PFSK-1 (cell line): ENCODE results near the gene GPR61.

ENCODE experiments used
- SIN3A ChIP-seq: IDR thresholded peaks from 2 replicates; pipeline ENCODE4 v1.6.1; 2012; ENCODE audit warnings: mild to moderate bottlenecking, low read length, moderate library complexity, borderline replicate concordance; ENCODE audit not compliant: insufficient read depth
- TF ChIP-seq, protein P1 (sequence below), 2 experiments: IDR thresholded peaks; 2 replicates each; pipeline versions ENCODE4 v1.6.1 to v1.8.0; 2011 to 2012; ENCODE audit warnings: low read depth in 2 of 2, low read length in 2 of 2, control low read depth in 1 of 2, inconsistent platforms in 1 of 2, mild to moderate bottlenecking in 1 of 2, moderate library complexity in 1 of 2; ENCODE audit not compliant: insufficient read depth in 1 of 2

DNA sequence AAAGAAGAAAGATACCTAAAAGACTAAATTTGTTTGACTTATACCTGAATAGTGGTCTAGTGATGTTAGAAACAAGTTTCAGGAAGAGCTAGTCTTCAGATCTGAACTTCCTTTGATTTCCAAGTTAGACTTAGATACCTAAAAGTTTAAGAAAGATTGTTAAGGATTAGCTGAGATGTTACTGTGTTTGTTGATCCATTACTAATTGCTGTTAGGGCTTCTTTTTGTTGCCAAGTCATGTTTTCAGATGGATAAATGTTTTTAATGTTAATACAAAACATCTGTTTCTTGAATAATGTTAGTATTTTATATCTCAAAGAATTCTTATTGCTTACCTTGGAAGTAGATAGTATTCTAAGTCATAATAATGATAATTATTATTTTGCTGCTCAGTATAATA lies 20.3 kb downstream of the GPR61 start:
- TF ChIP-seq SIN3A: no peak
- TF ChIP-seq, protein P1, sequence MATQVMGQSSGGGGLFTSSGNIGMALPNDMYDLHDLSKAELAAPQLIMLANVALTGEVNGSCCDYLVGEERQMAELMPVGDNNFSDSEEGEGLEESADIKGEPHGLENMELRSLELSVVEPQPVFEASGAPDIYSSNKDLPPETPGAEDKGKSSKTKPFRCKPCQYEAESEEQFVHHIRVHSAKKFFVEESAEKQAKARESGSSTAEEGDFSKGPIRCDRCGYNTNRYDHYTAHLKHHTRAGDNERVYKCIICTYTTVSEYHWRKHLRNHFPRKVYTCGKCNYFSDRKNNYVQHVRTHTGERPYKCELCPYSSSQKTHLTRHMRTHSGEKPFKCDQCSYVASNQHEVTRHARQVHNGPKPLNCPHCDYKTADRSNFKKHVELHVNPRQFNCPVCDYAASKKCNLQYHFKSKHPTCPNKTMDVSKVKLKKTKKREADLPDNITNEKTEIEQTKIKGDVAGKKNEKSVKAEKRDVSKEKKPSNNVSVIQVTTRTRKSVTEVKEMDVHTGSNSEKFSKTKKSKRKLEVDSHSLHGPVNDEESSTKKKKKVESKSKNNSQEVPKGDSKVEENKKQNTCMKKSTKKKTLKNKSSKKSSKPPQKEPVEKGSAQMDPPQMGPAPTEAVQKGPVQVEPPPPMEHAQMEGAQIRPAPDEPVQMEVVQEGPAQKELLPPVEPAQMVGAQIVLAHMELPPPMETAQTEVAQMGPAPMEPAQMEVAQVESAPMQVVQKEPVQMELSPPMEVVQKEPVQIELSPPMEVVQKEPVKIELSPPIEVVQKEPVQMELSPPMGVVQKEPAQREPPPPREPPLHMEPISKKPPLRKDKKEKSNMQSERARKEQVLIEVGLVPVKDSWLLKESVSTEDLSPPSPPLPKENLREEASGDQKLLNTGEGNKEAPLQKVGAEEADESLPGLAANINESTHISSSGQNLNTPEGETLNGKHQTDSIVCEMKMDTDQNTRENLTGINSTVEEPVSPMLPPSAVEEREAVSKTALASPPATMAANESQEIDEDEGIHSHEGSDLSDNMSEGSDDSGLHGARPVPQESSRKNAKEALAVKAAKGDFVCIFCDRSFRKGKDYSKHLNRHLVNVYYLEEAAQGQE (IDR thresholded peaks at IDR 0.05; ENCODE audit: insufficient read depth in 1 of 2, low read depth in 2 of 2, low read length in 2 of 2): no peak
